Stimulated activated naive B cell treated with anti-CD40 and anti-IgM and Interleukin-4, amounts not matched to agents 10 μg/mL and 1 μg/mL and 100 μg/mL, for 72 hours (primary cell): ENCODE measurements around the gene SMIM7.
"Not testable (repeated sequence)": the region's sequence is repeated elsewhere in the genome, so short reads cannot be mapped to it uniquely, and the experiment has no call there.

Source experiments
- ATAC-seq, 2 donors: fragments of 150-1000 bp; cut with Tn5 transposase; replicated peaks; 2 replicates each; pipeline ENCODE4 v1.10.0; 2021; ENCODE audit warnings: moderate library complexity in 1 of 2
- DNase-seq: peaks from one replicate; pipeline ENCODE4 v3.0.0; 2021
- H3K27ac Mint-ChIP-seq: one replicate; pipeline ENCODE4 v1.8.0; 2022; ENCODE audit warnings: mild to moderate bottlenecking, mixed read lengths
- H3K27me3 Mint-ChIP-seq, 2 donors: one replicate each; pipeline ENCODE4 v1.8.0; 2022; ENCODE audit warnings: mixed read lengths in 2 of 2
- H3K36me3 Mint-ChIP-seq, 2 donors: one replicate each; pipeline ENCODE4 v1.8.0; 2022; ENCODE audit warnings: mixed read lengths in 2 of 2, mild to moderate bottlenecking in 1 of 2
- H3K4me1 Mint-ChIP-seq, 2 donors: one replicate each; pipeline ENCODE4 v1.8.0; 2022; ENCODE audit warnings: mixed read lengths in 2 of 2, mild to moderate bottlenecking in 1 of 2
- H3K4me3 Mint-ChIP-seq, 2 donors: one replicate each; pipeline ENCODE4 v1.8.0; 2022; ENCODE audit warnings: mild to moderate bottlenecking in 2 of 2, mixed read lengths in 2 of 2, moderate library complexity in 1 of 2
- H3K9me3 Mint-ChIP-seq, 2 donors: one replicate each; pipeline ENCODE4 v1.8.0; 2022; ENCODE audit warnings: mixed read lengths in 2 of 2, mild to moderate bottlenecking in 1 of 2

The SMIM7 gene

DNA sequence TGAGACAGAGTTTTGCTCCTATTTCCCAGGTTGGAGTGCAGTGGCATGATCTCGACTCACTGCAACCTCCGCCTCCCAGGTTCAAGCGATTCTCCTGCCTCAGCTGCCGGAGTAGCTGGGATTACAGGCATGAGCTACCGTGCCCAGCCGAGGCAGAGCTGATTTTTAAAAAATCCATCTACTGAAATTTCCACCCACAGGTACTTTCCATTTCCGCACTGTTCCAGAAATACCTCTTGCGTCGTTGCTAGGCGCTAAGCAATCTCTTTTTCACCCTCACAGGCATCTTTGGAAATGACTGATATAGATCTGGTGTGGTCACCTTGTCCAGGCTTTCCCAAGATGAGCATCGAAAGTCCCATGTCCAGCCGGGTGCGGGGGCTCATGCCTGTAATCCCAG is 10.3 kb upstream of the SMIM7 start:
- ATAC-seq: no peak
- H3K9me3 Mint-ChIP-seq: no peaks in the 10 kb centered on the region
- peaks cover 7 to 13% of the 10 kb centered on the region in 2 donors for H3K36me3 Mint-ChIP-seq
- no peak overlapping the region for H3K27ac Mint-ChIP-seq
- no peak for DNase-seq
- no peak overlapping the region for H3K4me3 Mint-ChIP-seq
- no peaks in the 10 kb centered on the region for H3K4me1 Mint-ChIP-seq
- no peaks in the 10 kb centered on the region for H3K27me3 Mint-ChIP-seq

DNA sequence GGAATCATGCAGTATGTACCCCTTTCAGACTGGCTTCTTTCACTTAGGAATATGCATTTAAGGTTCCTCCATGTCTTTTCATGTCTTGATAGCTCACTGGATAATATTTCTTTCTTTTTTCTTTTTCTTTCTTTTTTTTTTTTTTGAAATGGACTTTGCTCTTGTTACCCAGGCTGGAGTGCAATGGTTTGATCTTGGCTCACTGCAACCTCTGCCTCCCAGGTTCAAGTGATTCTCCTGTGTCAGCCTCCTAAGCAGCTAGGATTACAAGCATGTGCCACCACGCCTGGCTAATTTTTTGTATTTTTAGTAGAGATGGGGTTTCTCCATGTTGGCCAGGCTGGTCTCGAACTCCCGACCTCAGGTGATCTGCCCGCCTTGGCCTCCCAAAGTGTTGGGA is 8.8 kb upstream of the SMIM7 start:
- not testable (repeated sequence) for H3K4me1 Mint-ChIP-seq, H3K27ac Mint-ChIP-seq, H3K27me3 Mint-ChIP-seq, DNase-seq, H3K9me3 Mint-ChIP-seq, ATAC-seq, H3K4me3 Mint-ChIP-seq
- H3K36me3 Mint-ChIP-seq: peaks cover 10 to 11% of the 10 kb centered on the region in 2 donors

DNA sequence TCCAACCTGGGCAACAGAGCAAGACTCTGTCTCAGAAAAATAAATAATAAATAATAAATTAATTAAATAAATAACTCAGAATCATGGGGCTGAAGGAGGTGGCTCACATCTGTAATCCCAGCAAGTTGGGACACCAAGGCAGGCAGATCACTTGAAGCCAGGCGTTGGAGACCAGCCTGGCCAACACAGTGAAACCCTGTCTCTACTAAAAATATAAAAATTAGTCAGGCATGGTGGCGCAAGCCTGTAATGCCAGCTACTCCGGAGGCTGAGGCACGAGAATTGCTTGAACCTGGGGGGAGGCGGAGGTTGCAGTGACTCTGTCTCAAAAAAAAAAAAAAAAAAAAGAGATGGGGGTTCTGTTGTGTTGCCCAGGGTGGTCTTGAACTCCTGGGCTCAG is 8.2 kb upstream of the SMIM7 start:
- no peaks in the 10 kb centered on the region for H3K9me3 Mint-ChIP-seq
- ATAC-seq (no peak), DNase-seq (no peak)
- H3K4me3 Mint-ChIP-seq: no peak overlapping the region
- peaks cover 8 to 12% of the 10 kb centered on the region in 2 donors for H3K36me3 Mint-ChIP-seq
- peaks cover 5 to 10% of the 10 kb centered on the region in 2 donors for H3K4me1 Mint-ChIP-seq
- no peak overlapping the region for H3K27ac Mint-ChIP-seq
- H3K27me3 Mint-ChIP-seq: no peaks in the 10 kb centered on the region

DNA sequence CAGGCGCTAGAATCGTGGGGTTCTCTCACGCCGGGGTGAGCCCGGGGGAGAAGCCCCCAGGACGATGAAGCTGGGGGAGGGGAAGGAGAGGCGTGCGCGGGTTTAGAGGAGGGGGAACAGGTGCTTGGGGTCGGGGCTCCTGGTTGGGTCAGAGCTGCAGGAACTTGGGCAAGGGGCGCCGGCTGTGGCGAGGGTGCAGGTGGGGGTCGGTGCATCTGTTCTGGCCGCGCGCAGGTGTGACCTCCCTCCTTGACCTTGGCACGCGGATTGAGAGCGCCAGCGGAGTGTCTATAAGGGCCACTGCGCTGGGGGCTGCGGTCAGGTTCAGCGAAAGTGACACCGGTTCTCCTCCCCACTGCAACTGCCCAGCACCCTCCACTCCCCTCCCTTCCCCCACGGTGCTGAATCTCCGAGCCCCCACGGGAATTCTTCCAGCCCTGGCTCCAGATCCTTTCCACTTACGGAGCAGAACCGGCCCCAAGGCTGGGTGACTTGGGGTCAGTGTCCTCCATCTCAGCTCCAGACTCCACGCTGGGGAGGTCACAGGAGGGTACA is 1.6 kb upstream of the SMIM7 start:
- Mint-ChIP-seq H3K9me3 (no peaks in the 10 kb centered on the region), H3K27ac (peak overlapping the region; percentile 94), H3K4me3 (peak overlapping the region; percentile 89 to 100), H3K27me3 (no peaks in the 10 kb centered on the region), H3K36me3 (peaks cover 22 to 29% of the 10 kb centered on the region in 2 donors), H3K4me1 (peaks cover 19 to 43% of the 10 kb centered on the region in 2 donors)
- DNase-seq (peak; percentile 31), ATAC-seq (peak; percentile 4 to 16)

DNA sequence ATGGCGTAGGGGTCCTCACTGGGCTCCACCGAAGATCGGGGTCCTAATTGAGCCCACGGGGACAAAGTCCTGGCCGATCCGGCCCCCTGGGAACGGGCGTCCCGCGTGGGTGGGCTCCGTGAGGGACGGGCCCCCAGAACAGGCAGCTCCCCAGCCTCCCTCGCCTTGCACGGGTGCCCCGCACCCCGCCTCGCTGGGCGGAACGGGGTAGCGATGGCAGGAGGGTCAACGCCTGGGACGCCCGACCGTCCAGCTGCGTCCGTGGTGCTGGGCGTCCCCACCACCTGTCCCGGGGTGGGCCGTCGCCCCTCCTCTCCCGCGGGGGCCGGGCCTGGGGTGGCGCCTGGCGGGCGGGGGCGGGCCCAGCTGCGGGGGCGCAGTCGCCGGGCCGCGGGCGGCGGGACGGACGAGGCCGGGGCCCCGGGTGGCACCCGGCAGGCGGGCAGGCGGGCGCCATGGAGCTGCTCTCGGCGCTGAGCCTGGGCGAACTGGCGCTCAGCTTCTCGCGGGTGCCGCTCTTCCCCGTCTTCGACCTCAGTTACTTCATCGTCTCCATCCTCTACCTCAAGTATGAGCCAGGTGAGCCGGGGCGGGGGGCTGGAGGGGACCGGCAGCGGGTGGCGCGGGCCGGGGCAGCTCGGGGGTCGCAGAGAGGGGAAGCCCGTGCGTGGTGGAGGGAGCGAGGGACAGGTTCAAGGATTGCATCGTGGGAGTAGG is 977 bp upstream of the SMIM7 start, which contains the start of gene TMEM38A:
Gene TMEM38A, plus strand, starts transcription at position 377 of the 717 bp plus-strand sequence. Its CDS starts 79 bp downstream, at position 456.
- peak within 1 kb of the TSS; percentile 96 to 100 for H3K4me3 Mint-ChIP-seq
- H3K27me3 Mint-ChIP-seq: no peaks in the 10 kb centered on the region
- peaks cover 28 to 36% of the 10 kb centered on the region in 2 donors for H3K36me3 Mint-ChIP-seq
- peaks cover 21 to 49% of the 10 kb centered on the region in 2 donors for H3K4me1 Mint-ChIP-seq
- H3K27ac Mint-ChIP-seq: peak within 1 kb of the TSS; percentile 97
- ATAC-seq: peak; percentile 17 to 21
- no peaks in the 10 kb centered on the region for H3K9me3 Mint-ChIP-seq
- DNase-seq: peak; percentile 39

DNA sequence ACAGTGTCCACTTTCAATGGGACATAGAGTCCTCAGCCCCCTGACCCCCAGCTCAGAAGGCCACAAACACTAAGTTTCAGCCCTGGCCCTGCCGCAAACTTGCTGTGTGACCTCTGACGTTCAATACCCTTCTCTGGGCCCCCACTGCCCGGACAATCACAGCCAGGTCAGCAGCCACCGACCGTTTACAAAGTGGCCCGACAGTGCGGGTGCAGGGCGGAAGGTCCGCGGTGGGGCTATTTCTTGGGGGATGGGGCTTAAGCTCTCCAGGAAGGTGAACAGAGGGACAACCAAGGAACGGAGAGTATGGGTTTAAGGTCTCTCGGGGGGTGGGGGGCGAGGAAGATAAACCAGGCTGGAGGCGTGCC is 496 bp downstream of the SMIM7 start:
- H3K27me3 Mint-ChIP-seq: no peaks in the 10 kb centered on the region
- ATAC-seq: no peak

DNA sequence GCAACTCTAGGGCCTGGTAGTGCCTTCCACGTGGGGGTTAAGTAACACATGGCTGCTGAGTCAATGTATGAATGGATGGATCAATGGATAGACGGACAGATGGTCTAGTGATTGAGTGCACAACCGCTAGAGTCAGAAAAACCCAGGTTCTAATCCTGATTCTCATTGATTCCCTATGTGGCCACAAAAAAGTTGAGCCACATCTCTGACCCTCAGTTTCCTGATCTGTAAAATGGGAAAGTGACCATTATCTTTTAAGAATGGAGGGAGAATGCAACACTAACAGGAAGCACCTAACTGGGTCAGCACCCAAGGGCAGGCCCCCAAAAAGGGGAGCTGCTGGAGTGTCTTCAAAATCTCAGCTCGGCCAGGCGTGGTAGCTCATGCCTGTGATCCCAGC is 2.6 kb downstream of the SMIM7 start:
- Mint-ChIP-seq H3K27me3 (no peaks in the 10 kb centered on the region), H3K27ac (no peak overlapping the region), H3K9me3 (peaks cover 0 to 2% of the 10 kb centered on the region in 2 donors), H3K4me3 (no peak overlapping the region), H3K4me1 (peaks cover 16 to 44% of the 10 kb centered on the region in 2 donors), H3K36me3 (peaks cover 33 to 51% of the 10 kb centered on the region in 2 donors)
- no peak for DNase-seq
- no peak for ATAC-seq

More for the DNA sequence above, 496 bp downstream of the SMIM7 start:
- no peak for DNase-seq
- Mint-ChIP-seq H3K27ac (peak overlapping the region; percentile 97), H3K9me3 (no peaks in the 10 kb centered on the region), H3K4me1 (peaks cover 21 to 56% of the 10 kb centered on the region in 2 donors), H3K36me3 (peaks cover 27 to 39% of the 10 kb centered on the region in 2 donors), H3K4me3 (peak overlapping the region; percentile 96 to 100)

DNA sequence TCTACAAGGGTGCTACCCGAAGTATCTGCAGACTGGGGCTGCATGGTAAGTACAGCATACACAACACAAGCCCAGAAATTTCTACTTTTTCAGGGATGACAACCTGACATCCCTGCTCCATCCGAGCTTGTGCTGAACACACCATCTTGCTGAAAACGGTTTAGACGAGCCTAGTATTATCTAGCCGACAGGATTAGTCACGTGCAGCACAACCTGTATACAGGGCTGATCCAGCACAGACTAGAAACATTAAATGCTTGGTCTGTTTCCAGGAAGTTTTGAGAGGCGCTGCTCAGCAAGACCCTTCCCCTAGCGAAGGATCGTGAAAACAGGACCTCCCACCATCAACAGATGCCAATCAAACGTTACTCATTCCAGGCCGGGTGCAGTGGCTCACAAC is 4.2 kb downstream of the SMIM7 start:
- ATAC-seq (no peak), DNase-seq (no peak)
- Mint-ChIP-seq H3K4me1 (peaks cover 23 to 53% of the 10 kb centered on the region in 2 donors), H3K27ac (no peak overlapping the region), H3K27me3 (no peaks in the 10 kb centered on the region), H3K4me3 (no peak overlapping the region), H3K36me3 (peaks cover 45 to 66% of the 10 kb centered on the region in 2 donors), H3K9me3 (peaks cover 0 to 4% of the 10 kb centered on the region in 2 donors)

DNA sequence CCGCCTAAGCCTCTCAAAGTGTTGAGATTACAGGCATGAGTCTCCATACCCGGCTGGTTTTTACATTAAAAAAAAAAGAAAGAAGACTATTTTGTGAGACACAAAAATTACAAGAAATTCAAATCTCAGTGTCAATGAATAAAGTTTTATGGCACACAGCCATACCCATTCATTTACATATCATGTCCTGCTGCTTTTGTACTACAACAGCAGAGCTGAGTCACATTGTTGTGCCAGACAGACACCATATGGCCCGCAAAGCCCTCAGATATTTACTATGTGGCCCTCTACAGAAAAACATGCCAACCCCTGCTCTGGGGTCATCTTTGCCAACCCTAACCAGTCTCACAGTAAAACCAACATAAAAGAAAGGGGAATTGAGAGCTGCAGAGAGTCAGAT is 5.3 kb downstream of the SMIM7 start:
- Mint-ChIP-seq H3K4me3 (no peak overlapping the region), H3K9me3 (peaks cover 0 to 4% of the 10 kb centered on the region in 2 donors), H3K4me1 (peaks cover 25 to 61% of the 10 kb centered on the region in 2 donors), H3K27me3 (no peaks in the 10 kb centered on the region), H3K27ac (no peak overlapping the region), H3K36me3 (peaks cover 52 to 75% of the 10 kb centered on the region in 2 donors)
- no peak for DNase-seq
- peak in 1 of 2 donors; percentile 15 for ATAC-seq

DNA sequence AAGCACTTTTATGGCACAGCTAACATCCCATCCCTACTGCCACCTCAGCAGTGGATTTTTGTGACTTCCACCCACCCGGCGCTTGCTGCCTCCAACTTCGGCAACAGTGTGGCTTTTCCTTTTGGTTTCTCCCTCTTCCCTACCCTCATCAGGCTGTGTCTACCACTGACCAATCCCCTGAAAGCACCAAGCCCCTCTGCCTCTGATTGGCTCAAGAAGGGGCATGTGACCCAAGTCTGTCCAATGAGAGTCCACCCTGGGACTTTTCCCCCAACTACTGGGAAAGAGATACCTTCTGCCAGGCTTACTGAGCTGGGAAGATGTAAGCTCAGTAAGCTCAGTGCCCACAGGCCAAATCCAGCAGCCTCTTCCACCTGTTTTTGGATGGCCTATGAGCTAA is 5.8 kb downstream of the SMIM7 start:
- H3K27me3 Mint-ChIP-seq: no peaks in the 10 kb centered on the region
- ATAC-seq: no peak

DNA sequence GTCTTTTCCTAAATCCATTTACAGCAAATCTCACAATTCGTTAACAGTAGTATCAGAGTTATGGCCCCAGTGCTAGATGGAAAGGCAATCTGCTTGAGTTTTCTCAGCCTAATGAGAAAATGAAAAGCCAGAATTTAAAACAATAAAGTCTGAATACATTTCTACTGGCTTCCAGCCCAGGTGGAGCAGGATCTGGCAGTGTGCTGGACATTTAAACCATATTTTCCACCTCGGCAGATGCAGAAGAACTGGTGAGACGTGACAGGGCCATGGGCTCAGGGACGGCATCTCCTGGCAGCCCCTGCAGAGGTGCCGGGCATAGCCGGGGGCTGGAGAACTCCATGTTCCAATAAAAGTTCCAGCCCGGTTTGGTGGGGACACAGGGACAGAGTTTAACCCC is 7.1 kb downstream of the SMIM7 start:
- no peak for DNase-seq
- Mint-ChIP-seq H3K36me3 (peaks cover 52 to 67% of the 10 kb centered on the region in 2 donors), H3K9me3 (peaks cover 0 to 4% of the 10 kb centered on the region in 2 donors), H3K4me3 (no peak overlapping the region), H3K4me1 (peaks cover 18 to 47% of the 10 kb centered on the region in 2 donors), H3K27ac (peak overlapping the region; percentile 42), H3K27me3 (no peaks in the 10 kb centered on the region)
- no peak for ATAC-seq

More for the DNA sequence above, 5.8 kb downstream of the SMIM7 start:
- Mint-ChIP-seq H3K4me1 (peaks cover 25 to 60% of the 10 kb centered on the region in 2 donors), H3K9me3 (peaks cover 0 to 4% of the 10 kb centered on the region in 2 donors), H3K27ac (no peak overlapping the region), H3K36me3 (peaks cover 56 to 73% of the 10 kb centered on the region in 2 donors), H3K4me3 (no peak overlapping the region)
- no peak for DNase-seq

DNA sequence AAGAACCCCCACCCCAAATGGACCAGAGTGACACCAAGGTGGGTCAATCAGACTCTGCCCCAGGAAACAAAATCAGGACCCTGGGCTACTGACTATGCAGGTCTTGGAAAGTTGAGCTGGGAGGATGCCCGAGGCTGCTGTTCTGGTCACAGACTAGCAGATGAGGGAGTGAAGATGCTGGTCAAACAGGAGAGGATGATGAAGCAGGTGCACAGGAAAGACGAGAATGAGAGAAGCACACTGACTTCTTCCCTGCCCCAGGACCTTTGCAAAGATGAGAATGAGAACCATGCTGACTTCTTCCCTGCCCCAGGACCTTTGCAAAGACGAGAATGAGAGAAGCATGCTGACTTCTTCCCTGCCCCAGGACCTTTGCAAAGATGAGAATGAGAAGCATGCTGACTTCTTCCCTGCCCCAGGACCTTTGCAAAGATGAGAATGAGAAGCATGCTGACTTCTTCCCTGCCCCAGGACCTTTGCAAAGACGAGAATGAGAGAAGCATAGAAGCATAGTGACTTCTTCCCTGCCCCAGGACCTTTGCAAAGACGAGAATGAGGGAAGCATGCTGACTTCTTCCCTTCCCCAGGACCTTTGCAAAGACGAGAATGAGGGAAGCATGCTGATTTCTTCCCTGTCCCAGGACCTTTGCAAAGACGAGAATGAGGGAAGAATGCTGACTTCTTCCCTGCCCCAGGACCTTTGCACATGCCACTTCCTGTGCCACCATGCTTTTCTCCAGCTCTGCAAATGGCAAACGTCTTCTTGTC is 8.3 kb downstream of the SMIM7 start:
- H3K27me3 Mint-ChIP-seq, H3K9me3 Mint-ChIP-seq, DNase-seq, ATAC-seq, H3K4me3 Mint-ChIP-seq: not testable (repeated sequence)
- H3K27ac Mint-ChIP-seq: peak overlapping the region; percentile 38
- peaks cover 13 to 37% of the 10 kb centered on the region in 2 donors for H3K4me1 Mint-ChIP-seq
- peaks cover 47 to 60% of the 10 kb centered on the region in 2 donors for H3K36me3 Mint-ChIP-seq

DNA sequence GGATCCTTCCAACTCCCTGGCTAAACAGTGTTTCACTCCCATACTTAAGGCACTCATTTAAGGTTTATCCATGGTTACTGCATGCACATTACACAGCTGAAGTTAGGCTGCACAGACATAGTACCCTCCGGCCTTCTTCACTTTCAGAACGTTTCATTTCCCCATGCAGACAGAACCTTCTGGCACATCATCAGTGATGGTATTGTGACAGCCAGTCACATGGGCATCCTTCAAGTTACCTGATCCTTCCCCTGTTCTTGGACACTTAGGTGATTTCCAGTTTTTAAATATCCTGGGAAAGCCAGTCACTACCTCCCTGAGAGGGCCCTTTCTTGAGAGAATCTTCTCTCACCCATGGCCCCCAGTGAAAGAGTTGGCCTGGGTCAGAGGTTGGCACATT is 9.1 kb downstream of the SMIM7 start:
- no peak for DNase-seq
- Mint-ChIP-seq H3K4me1 (peaks cover 11 to 31% of the 10 kb centered on the region in 2 donors), H3K27me3 (no peaks in the 10 kb centered on the region), H3K27ac (peak overlapping the region; percentile 14), H3K9me3 (peaks cover 0 to 4% of the 10 kb centered on the region in 2 donors), H3K4me3 (no peak overlapping the region), H3K36me3 (peaks cover 40 to 53% of the 10 kb centered on the region in 2 donors)
- ATAC-seq: no peak

DNA sequence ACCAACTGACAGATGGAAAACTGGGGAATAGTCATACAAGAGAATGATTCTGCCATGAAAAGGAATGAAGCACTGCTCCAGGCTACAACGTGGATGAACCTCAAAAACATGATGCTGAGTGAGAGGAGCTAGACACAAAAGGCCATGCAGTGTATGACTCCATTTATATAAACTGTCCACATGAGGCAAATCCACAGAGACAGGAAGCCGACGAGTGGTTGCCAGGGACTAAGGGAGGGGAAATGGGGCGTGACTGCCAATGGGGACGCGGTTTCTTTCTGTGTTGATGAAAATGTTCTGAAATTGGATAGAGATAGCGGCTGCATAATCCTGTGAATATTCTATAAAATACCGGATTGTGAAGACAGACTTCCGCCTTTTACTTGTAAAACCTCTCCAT is 10.2 kb downstream of the SMIM7 start:
- DNase-seq: no peak
- Mint-ChIP-seq H3K27ac (no peak overlapping the region), H3K4me1 (peaks cover 11 to 26% of the 10 kb centered on the region in 2 donors), H3K4me3 (no peak overlapping the region), H3K27me3 (no peaks in the 10 kb centered on the region), H3K36me3 (peaks cover 47% of the 10 kb centered on the region in 2 donors), H3K9me3 (peaks cover 0 to 4% of the 10 kb centered on the region in 2 donors)
- no peak for ATAC-seq
